HG03521 (cell line): ENCODE results near the gene MAN2B1.
"Not testable (repeated sequence)": the region's sequence is repeated elsewhere in the genome, so short reads cannot be mapped to it uniquely, and the experiment has no call there.

ENCODE experiments used
- ATAC-seq: cut with Tn5 transposase; IDR thresholded peaks from one replicate; pipeline ENCODE4 v1.9.1; 2021; ENCODE audit warnings: mild to moderate bottlenecking, moderate library complexity; ENCODE audit not compliant: unreplicated experiment

MAN2B1 gene

DNA sequence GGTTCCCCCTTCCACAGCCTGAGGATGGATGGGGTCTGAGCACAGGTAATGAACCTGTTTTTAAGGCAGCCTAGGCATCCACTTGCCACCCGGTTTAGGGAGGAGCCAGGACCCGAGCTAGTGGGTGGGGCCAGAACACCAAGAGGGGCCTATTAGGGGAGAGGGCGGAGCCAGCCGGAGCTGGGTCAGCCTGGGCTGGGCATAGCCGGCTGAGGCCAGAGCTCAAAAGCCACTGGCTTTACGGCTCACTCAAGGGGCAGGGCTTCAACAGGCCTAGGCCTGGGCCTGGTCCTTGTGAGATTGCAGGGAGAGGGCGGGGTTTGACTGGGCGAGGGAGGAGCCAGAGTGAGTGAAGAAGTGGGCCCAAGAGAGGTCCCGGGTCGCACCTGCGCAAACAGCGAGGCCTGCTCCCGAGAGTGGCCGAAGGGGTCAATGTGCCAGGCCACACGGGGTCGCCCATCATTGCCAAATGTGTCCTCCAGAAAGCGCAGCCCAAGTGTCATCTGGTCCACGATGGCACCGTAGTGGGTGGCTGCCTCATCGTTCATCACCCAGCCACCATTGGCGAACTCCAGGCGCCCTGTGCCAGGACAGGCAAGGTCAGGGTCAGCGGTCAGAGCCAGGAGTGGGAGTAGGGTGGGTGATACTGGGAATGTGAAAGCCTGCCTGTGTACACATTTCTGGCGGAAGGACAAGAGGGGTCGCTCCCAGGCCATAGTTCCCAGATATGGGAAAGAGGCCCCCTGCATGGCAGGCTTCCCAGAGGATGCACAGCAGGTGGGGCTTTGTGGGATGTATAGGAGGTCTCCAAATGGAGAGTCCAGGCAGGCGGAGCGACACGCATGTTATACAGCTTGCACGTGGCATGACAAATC, 1.9 kb downstream of the MAN2B1 start:
- ATAC-seq, result no peak

DNA sequence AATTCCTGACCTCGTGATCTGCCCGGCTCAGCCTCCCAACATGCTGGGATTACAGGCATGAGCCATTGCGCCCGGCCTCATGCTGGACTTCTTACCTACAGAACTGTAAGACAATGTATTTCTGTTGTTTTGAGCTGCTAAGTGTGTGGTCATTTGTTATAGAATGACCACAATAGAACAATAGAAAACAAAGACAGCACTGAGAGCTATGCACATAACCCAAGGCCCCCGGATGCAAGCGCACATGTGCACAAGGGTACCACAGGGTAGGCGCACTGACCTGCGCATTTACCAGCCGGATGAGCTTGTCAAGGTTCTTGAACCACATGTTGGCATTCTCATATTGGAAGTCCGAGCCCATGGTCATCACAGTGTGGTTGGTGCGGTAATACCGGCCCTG, 5.6 kb downstream of the MAN2B1 start:
- no peak for ATAC-seq

GRCh38 chr19:12657966-12658365, 8.6 kb downstream of the MAN2B1 start:
- no peak for ATAC-seq

DNA sequence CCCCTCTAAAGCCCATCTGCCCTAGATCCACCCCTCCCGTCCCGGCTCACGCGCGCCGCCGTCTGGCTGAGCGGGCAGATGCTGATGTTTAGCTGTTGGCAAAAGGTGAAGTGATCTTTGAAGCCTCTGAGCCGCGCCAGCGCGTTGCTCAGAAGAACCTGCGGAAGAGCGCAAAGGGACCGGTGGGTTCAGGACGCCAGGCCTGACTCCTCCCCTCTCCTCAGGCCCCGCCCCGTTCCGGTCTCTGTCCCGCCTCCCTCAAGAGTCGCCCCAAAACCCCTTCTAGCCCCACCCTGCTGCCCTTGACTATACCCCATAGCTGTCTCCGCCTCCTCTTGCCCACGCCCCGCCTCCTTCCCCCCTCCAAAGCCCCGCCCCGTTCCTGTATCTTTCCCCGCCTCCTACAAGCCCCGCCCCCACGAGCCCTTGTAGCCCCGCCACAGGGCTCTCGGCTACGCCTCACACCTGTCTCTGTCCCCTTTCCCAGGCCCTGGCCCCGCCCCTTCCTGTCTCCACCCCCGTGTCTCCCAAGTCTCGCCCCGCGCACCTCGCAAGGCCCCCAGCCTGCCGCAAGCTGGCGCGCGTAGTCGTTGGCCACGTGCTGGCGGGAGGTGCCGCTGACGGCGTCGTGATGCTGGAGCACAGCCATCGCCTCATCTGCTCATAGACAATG, 9.5 kb downstream of the MAN2B1 start:
- no peak for ATAC-seq

DNA sequence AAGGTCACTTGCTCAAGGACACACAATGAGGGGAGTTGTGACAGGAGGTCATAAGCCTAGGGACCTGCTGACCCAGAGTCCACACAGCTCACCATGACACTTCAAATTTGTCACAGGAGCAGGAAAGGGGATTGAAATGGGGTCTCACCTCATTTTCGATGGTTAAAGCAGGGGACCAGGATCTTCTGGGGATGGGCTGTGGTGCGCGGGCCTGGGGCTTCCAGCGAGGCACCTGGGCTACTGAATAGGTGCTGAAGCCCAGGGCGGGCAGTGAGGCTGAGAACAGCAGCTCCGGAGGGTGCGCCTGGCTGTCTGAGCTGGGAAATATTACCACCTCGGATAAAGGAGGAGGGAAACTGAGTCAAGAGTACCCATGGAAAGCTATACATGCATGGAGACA, 11.0 kb downstream of the MAN2B1 start:
- ATAC-seq, result no peak

DNA sequence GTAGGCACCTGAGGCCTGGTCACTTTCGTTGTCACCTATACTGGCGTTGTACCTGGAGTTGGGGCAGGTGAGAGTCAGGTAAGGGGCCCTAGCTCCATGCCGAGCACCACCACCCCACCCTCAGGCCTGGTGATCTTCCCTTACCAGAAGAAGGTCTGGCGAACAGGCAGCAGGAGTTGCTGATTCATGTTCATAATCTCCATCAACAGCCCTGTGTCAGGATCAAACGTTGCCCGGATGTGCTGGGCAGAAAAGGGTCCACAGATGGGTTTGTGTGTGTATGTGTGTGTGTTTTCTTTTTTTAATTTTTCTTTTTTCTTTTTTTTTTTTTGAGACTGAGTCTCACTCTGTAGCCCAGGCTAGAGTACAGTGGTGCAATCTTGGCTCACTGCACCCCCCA, 14.3 kb downstream of the MAN2B1 start:
- ATAC-seq, result no peak

GRCh38 chr19:12649941-12650340, 16.6 kb downstream of the MAN2B1 start:
- no peak for ATAC-seq

DNA sequence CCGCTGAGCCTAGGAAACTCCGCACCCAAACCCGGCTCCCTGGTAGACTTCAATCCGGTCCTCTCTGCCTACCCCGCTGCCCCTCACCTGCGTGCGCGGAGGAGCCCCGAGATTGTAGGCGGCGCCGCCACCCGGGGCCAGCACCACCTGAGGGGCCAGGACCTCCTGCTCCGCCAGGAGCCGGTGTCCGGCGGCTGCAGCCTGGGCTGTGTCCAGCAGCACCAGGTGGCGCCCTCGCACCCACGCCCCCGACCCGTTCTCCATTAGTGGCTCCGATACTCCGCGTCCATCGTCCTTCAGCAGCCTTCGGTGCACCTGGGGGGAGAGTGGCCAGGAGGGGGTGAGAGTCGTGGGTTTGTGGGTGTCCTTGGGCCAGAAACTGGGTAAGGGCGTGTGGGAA, 18.5 kb downstream of the MAN2B1 start:
- no peak for ATAC-seq

DNA sequence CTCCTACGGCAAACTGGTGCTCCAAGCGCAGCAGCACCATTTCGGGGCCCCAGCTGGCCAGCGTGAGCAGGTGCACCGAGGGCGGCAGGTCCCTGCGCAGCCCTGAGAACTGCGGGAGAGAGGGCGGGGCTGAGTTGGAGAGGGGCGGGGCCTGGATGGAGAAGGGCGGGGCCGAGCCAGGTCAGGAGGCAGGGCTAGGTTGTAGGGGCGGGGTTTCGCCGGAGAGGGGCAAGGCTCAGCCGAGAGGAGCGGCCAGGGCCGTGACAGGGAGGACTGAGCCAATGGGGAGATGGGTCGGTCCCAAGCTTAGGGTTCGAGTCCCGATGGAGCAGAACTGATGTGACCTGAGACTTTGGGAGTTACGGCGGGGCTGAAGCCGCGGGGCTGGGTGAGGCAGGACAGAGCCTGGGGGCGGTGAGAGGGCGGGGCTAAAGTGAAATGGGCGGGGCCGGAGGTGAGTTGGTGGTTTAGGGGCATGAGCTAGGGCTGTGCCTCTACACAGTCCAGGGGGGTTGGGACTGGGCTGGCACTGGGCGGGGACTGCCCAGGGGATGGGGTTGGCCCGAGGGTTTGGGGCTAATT, 19.0 kb downstream of the MAN2B1 start:
- ATAC-seq, result no peak

- ATAC-seq, result no peak
Measured at GRCh38 chr19:12647047-12647446, 19.5 kb downstream of the MAN2B1 start.

- ATAC-seq, result no peak
Measured at GRCh38 chr19:12646551-12646950, 20.0 kb downstream of the MAN2B1 start.

DNA sequence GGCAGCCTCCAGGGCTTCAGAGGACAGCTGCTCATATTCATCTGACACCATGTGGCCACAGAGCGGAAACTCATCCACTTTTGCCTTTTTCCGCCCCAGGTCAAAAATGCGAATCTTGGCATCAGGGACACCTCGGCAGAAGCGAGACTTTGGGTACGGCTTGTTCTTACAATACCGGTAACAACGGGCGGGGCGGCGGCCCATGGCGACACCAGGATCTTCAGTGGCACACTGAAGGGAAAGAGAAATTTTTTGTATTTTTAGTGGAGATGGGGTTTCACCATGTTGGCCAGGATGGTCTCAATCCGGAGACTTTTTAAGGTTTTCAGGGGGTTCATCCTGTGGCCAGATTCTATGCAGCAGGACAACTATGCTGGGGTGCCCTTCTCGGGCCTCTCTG, 22.8 kb downstream of the MAN2B1 start:
- ATAC-seq, result not testable (repeated sequence)

GRCh38 chr19:12642506-12642905, 24.0 kb downstream of the MAN2B1 start:
- ATAC-seq, result no peak

GRCh38 chr19:12641456-12641855, 25.1 kb downstream of the MAN2B1 start:
- no peak for ATAC-seq

DNA sequence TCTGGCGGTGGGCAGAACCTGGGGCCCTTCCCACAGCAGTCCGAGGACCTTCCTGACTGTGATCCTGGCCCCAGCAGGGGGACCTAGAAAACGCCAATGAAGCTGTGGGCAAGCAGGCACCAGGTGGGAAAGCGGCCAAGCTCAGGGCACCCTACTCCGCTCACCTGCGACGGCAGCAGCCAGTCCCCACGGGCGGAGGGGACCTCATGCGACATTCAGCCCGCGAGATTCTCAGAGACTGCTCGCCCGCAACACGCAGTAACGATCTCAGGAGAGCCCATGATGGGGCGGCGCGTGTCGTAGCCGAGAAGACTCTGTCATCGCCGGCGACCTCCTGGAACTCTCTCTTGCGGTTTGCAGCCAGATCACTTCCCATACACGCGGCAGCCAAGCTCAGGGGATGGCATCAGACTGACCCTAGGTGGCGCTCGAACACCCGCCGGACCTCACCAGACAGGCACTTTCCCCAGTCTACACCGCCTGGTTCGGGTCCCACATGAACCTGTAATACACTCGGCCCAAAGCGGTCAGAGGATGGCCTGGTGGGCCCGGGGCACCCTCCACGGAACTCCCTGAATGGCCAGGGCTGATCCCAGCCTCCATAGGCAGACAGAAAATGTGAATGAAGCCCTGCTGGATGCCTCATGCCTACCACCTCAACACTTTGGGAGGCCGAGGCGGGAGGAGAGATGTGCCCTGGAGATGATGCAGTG, 26.5 kb downstream of the MAN2B1 start:
- ATAC-seq, result peak; percentile 62

DNA sequence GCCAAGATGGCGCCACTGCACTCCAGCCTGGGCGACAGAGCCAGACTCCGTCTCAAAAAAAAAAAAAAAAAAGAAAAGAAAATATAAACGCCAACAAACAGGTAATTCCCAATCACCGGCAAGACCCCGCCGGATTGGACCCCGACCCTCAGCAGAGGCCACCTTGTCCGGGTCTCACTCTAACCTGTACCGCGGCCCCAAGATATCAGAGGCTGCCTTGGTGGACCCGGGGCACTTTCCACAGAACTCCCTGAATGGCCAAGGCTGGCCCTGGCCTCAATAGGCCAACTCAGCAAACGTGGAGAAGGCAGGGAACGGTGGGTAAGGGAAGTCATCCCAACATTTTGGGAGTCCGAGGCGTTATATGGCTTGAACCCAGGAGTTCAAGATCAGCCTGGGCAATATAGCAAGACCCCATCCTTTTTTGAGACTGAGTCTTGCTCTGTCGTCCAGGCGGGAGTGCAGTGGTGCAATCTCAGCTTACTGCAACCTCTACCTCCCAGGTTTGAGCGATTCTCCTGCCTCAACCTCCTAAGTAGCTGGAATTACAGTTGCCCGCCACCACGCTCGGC, 27.8 kb downstream of the MAN2B1 start:
- ATAC-seq, result no peak

DNA sequence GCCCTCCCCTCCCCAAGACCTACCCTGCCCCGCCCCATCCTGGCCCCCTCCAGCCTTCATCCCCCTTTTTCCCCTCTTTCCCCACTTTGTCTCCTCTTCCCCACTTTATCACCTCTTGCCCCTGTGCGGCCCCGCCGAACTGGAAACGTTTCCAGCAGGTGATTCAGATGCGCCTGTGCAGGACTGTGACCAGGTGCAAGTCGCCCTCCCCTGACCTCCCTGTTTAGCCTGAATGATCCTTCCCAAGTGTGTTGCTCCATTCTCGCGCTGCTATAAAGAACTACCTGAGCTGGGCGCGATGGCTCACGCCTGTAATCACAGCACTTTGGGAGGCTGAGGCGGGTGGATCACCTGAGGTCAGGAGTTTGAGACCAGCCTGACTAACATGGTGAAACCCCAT, 29.9 kb downstream of the MAN2B1 start:
- no peak for ATAC-seq

GRCh38 chr19:12629215-12629614, 37.3 kb downstream of the MAN2B1 start:
- no peak for ATAC-seq

- no peak for ATAC-seq
Measured at GRCh38 chr19:12628040-12629022, 38.2 kb downstream of the MAN2B1 start.

DNA sequence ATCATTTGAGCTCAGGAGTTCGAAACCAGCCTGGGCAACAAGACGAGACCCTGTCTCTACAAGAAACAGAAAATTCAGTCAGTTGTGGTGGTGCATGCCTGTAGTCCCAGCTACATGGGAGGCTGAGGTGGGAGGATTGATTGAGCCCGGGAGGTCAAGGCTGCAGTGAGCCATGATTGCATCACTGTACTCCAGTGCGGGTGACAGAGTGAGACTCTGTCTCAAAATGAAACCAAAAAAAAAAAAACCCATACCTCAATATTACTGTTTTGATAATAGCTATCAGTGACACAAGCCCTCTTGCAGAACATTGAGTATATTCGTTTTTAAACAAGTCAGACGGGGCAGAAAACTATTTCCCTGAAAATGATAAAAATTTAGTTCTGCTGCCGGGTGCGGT, 39.6 kb downstream of the MAN2B1 start:
- ATAC-seq, result no peak
